Measurements from ENCODE around the gene PDE7B.
"Not testable (repeated sequence)": the region's sequence is repeated elsewhere in the genome, so short reads cannot be mapped to it uniquely, and the experiment has no call there.

The PDE7B gene

GRCh38 chr6:135853986-135854385 lies 2.5 kb downstream of the PDE7B start:
- DNase-seq (ENCODE audit: low spot score): no peak
- in situ Hi-C loops (cut with MboI; ENCODE audit: low sequenced_read_pairs, unreplicated experiment): no loop called here
- TF ChIP-seq, protein P1, sequence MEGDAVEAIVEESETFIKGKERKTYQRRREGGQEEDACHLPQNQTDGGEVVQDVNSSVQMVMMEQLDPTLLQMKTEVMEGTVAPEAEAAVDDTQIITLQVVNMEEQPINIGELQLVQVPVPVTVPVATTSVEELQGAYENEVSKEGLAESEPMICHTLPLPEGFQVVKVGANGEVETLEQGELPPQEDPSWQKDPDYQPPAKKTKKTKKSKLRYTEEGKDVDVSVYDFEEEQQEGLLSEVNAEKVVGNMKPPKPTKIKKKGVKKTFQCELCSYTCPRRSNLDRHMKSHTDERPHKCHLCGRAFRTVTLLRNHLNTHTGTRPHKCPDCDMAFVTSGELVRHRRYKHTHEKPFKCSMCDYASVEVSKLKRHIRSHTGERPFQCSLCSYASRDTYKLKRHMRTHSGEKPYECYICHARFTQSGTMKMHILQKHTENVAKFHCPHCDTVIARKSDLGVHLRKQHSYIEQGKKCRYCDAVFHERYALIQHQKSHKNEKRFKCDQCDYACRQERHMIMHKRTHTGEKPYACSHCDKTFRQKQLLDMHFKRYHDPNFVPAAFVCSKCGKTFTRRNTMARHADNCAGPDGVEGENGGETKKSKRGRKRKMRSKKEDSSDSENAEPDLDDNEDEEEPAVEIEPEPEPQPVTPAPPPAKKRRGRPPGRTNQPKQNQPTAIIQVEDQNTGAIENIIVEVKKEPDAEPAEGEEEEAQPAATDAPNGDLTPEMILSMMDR (IDR thresholded peaks at IDR 0.05; ENCODE audit: borderline replicate concordance, control extremely low read depth, extremely low read depth, insufficient read depth, missing control alignments): no peak

DNA sequence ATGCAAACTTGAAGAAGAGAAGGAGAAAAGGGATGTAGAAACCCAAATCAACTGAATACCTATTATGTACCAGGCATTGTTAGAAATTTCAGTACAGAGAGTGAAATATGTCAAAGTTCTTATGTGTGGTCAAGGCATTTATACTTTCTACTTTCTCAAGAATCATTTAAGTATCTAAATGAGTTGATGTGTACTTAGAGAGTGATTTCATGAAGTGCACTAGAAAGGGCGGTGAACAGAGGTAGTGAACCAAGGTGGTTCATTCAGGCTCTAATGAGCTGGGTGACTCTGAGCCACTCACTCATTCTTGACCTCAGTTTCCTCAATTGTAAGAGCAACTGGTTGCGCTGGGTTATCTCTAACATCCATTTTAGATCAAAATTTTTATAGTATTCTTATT lies 3.3 kb downstream of the PDE7B start:
- TF ChIP-seq, protein P1 (IDR thresholded peaks at IDR 0.05; ENCODE audit: borderline replicate concordance, control extremely low read depth, extremely low read depth, insufficient read depth, missing control alignments): no peak
- in situ Hi-C loops (cut with MboI; ENCODE audit: low sequenced_read_pairs, unreplicated experiment): no loop called here
- DNase-seq (ENCODE audit: low spot score): no peak

- in situ Hi-C loops (cut with MboI; ENCODE audit: low sequenced_read_pairs, unreplicated experiment): no loop called here
- TF ChIP-seq, protein P1 (IDR thresholded peaks at IDR 0.05; ENCODE audit: borderline replicate concordance, control extremely low read depth, extremely low read depth, insufficient read depth, missing control alignments): no peak
- DNase-seq (ENCODE audit: low spot score): no peak
These were observed 7.4 kb downstream of the PDE7B start for GRCh38 chr6:135858931-135859330.

DNA sequence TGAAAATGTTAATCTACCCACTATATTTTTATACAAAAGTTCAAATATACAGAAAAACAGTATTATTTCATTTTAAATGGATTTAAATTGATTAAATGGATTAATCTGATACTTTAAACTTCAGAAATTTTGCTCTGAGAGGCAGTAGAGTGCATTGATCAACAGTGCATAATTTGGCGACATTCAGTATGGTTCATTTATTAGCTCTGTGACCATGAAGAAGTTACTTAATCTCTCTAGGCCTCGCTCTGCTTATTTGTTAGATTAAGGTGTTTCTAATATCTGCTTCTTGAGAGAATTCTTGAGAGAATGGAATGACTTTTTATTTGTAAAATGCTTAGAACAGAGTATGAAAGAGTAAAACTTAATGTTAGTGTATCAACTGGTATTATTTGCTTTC lies 8.9 kb downstream of the PDE7B start:
- TF ChIP-seq, protein P1 (IDR thresholded peaks at IDR 0.05; ENCODE audit: borderline replicate concordance, control extremely low read depth, extremely low read depth, insufficient read depth, missing control alignments): no peak
- no peak for DNase-seq (ENCODE audit: low spot score)
- in situ Hi-C loops (cut with MboI; ENCODE audit: low sequenced_read_pairs, unreplicated experiment): no loop called here

- in situ Hi-C loops (cut with MboI; ENCODE audit: low sequenced_read_pairs, unreplicated experiment): no loop called here
- DNase-seq (ENCODE audit: low spot score): no peak
- TF ChIP-seq, protein P1 (IDR thresholded peaks at IDR 0.05; ENCODE audit: borderline replicate concordance, control extremely low read depth, extremely low read depth, insufficient read depth, missing control alignments): no peak
These were observed 9.7 kb downstream of the PDE7B start for GRCh38 chr6:135861189-135861588.

- in situ Hi-C loops (cut with MboI; ENCODE audit: low sequenced_read_pairs, unreplicated experiment): not testable (repeated sequence)
These were observed 13.4 kb downstream of the PDE7B start for GRCh38 chr6:135864929-135865328.

DNA sequence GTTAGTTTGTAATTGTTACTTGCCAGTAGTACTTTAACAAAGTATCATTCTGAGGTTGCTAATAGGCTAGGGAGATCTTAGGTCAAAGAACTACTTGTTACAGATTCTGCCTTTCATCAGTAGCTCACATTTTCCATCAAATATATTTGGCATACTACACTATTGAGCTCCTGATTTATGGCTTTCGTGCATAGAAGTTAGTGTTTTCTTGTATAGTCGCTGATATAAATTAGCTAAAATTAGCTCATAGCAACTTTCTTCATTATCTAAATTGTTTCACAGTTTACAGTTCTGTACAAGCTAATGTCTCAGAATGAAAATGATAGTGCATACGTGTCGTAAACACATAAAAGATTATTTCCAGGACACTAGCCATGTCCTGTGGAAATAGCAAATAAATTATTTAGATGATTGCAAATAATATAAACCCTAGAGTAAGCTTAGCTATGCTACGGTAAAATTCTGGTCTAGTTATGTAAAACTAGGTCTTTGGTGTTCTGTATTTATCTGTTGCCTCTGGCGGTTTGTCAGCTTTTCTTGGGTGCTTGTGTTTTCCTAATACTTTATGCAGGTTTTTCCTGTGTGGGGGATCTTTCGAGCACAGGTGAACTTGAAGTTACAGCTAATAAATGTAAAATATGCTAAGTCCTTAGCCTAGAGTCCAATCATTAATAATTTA lies 15.1 kb downstream of the PDE7B start:
- TF ChIP-seq, protein P1 (IDR thresholded peaks at IDR 0.05; ENCODE audit: borderline replicate concordance, control extremely low read depth, extremely low read depth, insufficient read depth, missing control alignments): no peak
- DNase-seq (ENCODE audit: low spot score): no peak
- in situ Hi-C loops (cut with MboI; ENCODE audit: low sequenced_read_pairs, unreplicated experiment): no loop called here

More at GRCh38 chr6:135864929-135865328, 13.4 kb downstream of the PDE7B start:
- DNase-seq (ENCODE audit: low spot score): not testable (repeated sequence)

All from GM13976 (cell line).